ENCODE results near the gene CMTM1.
A peak's percentile ranks its signal among the peaks of the same experiment; 100 is the strongest.

The CMTM1 gene

GRCh38 chr16:66539623-66540469 is 26.4 kb upstream of the CMTM1 start:
- no peak for DNase-seq (ENCODE audit: low read depth)

- no peak for DNase-seq (ENCODE audit: low read depth)
Observed at GRCh38 chr16:66541388-66542355, 24.6 kb upstream of the CMTM1 start.

- no peak for DNase-seq (ENCODE audit: low read depth)
Observed at GRCh38 chr16:66542396-66542795, 23.8 kb upstream of the CMTM1 start.

GRCh38 chr16:66543541-66543940 is 22.7 kb upstream of the CMTM1 start:
- DNase-seq (ENCODE audit: low read depth) = no peak

- DNase-seq (ENCODE audit: low read depth) = no peak
Observed at GRCh38 chr16:66544016-66544757, 22.1 kb upstream of the CMTM1 start.

GRCh38 chr16:66547101-66547989 is 18.9 kb upstream of the CMTM1 start:
- no peak for DNase-seq (ENCODE audit: low read depth)

GRCh38 chr16:66548068-66548467 is 18.2 kb upstream of the CMTM1 start:
- no peak for DNase-seq (ENCODE audit: low read depth)

- DNase-seq (ENCODE audit: low read depth) = no peak
Observed at GRCh38 chr16:66548868-66549267, 17.4 kb upstream of the CMTM1 start.

- DNase-seq (ENCODE audit: low read depth) = peak; percentile 81
Observed at GRCh38 chr16:66549284-66550131, 16.7 kb upstream of the CMTM1 start, which contains the start of gene TK2. Gene TK2 (minus strand): TSS chr16:66550122. CDS start chr16:66550061, 61 bp downstream.

GRCh38 chr16:66551348-66551759 is 14.9 kb upstream of the CMTM1 start:
- DNase-seq (ENCODE audit: low read depth) = peak; percentile 73

GRCh38 chr16:66551788-66552285 is 14.4 kb upstream of the CMTM1 start:
- no peak for DNase-seq (ENCODE audit: low read depth)

- peak; percentile 88 for DNase-seq (ENCODE audit: low read depth)
Observed at GRCh38 chr16:66552286-66553177, 13.7 kb upstream of the CMTM1 start, which contains the start of gene CKLF. Gene CKLF (plus strand): TSS chr16:66552576. CDS start chr16:66552716, 140 bp downstream.

- peak; percentile 15 for DNase-seq (ENCODE audit: low read depth)
Observed at GRCh38 chr16:66553223-66553622, 13.0 kb upstream of the CMTM1 start.

- no peak for DNase-seq (ENCODE audit: low read depth)
Observed at GRCh38 chr16:66554021-66554420, 12.2 kb upstream of the CMTM1 start.

GRCh38 chr16:66554495-66554894 is 11.7 kb upstream of the CMTM1 start:
- DNase-seq (ENCODE audit: low read depth) = no peak

GRCh38 chr16:66560107-66560506 is 6.1 kb upstream of the CMTM1 start:
- DNase-seq (ENCODE audit: low read depth) = no peak

GRCh38 chr16:66561381-66562080 is 4.7 kb upstream of the CMTM1 start:
- DNase-seq (ENCODE audit: low read depth) = no peak

- no peak for DNase-seq (ENCODE audit: low read depth)
Observed at GRCh38 chr16:66562409-66562808, 3.8 kb upstream of the CMTM1 start.

Measured in ELR (cell line).